ENCODE data around the gene PCBP2.
"Not testable (repeated sequence)": the region's sequence is repeated elsewhere in the genome, so short reads cannot be mapped to it uniquely, and the experiment has no call there.

DNA sequence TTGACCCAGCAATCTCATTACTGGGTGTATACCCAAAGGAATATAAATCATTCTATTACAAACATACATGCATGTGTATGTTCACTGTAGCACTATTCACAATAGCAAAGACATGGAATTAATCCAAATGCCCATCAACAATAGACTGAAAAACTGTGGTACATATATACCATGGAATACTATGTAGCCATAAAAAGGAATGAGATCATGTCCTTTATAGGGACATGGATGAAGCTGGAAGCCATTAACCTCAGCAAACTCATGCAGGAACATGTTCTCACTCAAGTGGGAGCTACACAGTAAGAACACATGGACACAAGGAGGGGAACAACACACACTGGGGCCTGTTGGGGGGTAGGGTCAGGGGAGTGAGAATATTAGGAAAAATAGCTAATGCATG is 12.3 kb upstream of the PCBP2 start:
- TF ChIP-seq POLR2A, EP300, POLR2AphosphoS5 (IDR thresholded peaks at IDR 0.05): not testable (repeated sequence)
- TF ChIP-seq, protein P1, sequence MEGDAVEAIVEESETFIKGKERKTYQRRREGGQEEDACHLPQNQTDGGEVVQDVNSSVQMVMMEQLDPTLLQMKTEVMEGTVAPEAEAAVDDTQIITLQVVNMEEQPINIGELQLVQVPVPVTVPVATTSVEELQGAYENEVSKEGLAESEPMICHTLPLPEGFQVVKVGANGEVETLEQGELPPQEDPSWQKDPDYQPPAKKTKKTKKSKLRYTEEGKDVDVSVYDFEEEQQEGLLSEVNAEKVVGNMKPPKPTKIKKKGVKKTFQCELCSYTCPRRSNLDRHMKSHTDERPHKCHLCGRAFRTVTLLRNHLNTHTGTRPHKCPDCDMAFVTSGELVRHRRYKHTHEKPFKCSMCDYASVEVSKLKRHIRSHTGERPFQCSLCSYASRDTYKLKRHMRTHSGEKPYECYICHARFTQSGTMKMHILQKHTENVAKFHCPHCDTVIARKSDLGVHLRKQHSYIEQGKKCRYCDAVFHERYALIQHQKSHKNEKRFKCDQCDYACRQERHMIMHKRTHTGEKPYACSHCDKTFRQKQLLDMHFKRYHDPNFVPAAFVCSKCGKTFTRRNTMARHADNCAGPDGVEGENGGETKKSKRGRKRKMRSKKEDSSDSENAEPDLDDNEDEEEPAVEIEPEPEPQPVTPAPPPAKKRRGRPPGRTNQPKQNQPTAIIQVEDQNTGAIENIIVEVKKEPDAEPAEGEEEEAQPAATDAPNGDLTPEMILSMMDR (IDR thresholded peaks at IDR 0.05) = not testable (repeated sequence)

Data from gastroesophageal sphincter (tissue), 3 donors.